Measurements from ENCODE around the gene C6orf163.

Gene C6orf163

GRCh38 chr6:87357479-87358196 lies 13.0 kb downstream of the C6orf163 start:
- no peak for DNase-seq

- DNase-seq = no peak
Observed at GRCh38 chr6:87364602-87365252, 20.1 kb downstream of the C6orf163 start.

- no peak for DNase-seq
Observed at GRCh38 chr6:87366072-87366827, 21.6 kb downstream of the C6orf163 start.

GRCh38 chr6:87366899-87367298 lies 22.3 kb downstream of the C6orf163 start:
- no peak for DNase-seq

GRCh38 chr6:87373377-87373776 lies 28.8 kb downstream of the C6orf163 start:
- no peak for DNase-seq

- DNase-seq = no peak
Observed at GRCh38 chr6:87375315-87375714, 30.7 kb downstream of the C6orf163 start.

GRCh38 chr6:87376643-87377042 lies 32.0 kb downstream of the C6orf163 start:
- no peak for DNase-seq

- no peak for DNase-seq
Observed at GRCh38 chr6:87378947-87379346, 34.3 kb downstream of the C6orf163 start.

- DNase-seq = no peak
Observed at GRCh38 chr6:87382861-87383260, 38.2 kb downstream of the C6orf163 start.

GRCh38 chr6:87384038-87384437 lies 39.4 kb downstream of the C6orf163 start:
- no peak for DNase-seq

- no peak for DNase-seq
Observed at GRCh38 chr6:87384449-87384848, 39.8 kb downstream of the C6orf163 start.

- DNase-seq = no peak
Observed at GRCh38 chr6:87391334-87391733, 46.7 kb downstream of the C6orf163 start.

- peak; percentile 48 for DNase-seq
Observed at GRCh38 chr6:87393026-87393622, 48.5 kb downstream of the C6orf163 start.

GRCh38 chr6:87395431-87395830 lies 50.8 kb downstream of the C6orf163 start:
- no peak for DNase-seq

GRCh38 chr6:87396595-87397392 lies 52.2 kb downstream of the C6orf163 start:
- DNase-seq = no peak

- DNase-seq = no peak
Observed at GRCh38 chr6:87397656-87398055, 53.0 kb downstream of the C6orf163 start.

GRCh38 chr6:87401832-87402231 lies 57.2 kb downstream of the C6orf163 start:
- no peak for DNase-seq

- DNase-seq = no peak
Observed at GRCh38 chr6:87407561-87407900, 62.9 kb downstream of the C6orf163 start.

GRCh38 chr6:87407901-87408720 lies 63.5 kb downstream of the C6orf163 start, which contains the start of gene CFAP206:
TSS of gene CFAP206 (plus strand) at chr6:87407972. CDS start at chr6:87409840, 1,868 bp downstream.
- peak; percentile 85 for DNase-seq

GRCh38 chr6:87408721-87409155 lies 64.1 kb downstream of the C6orf163 start:
- no peak for DNase-seq

Measured in CD4-positive, alpha-beta T cell treated with Interleukin-6 for 4 hours (primary cell).